Thymus (tissue), 11 donors: ENCODE results near the gene CREB5. TPM values are rescaled to one million over a fixed set of nuclear protein-coding genes. Genes with fewer than 3 reads are reported as not detected.

ENCODE experiments used
- DNase-seq, 9 donors: peaks; one replicate each; pipeline ENCODE4 v3.0.0-alpha.2; 2013; ENCODE audit warnings: low spot score in 9 of 9, low read depth in 6 of 9, missing footprints in 1 of 9
- H3K27ac ChIP-seq, 2 donors: one replicate each; pipeline ENCODE4 v1.5.1; 2013; ENCODE audit warnings: control low read depth in 1 of 2, low read depth in 1 of 2, low read length in 1 of 2, mild to moderate bottlenecking in 1 of 2, moderate library complexity in 1 of 2
- H3K27me3 ChIP-seq, 2 donors: one replicate each; pipeline ENCODE4 v1.5.1; 2013; ENCODE audit warnings: low read length in 1 of 2; ENCODE audit not compliant: control insufficient read depth in 2 of 2, insufficient read depth in 1 of 2
- H3K36me3 ChIP-seq, 2 donors: one replicate each; pipeline ENCODE4 v1.5.1; 2013; ENCODE audit warnings: low read length in 1 of 2, mild to moderate bottlenecking in 1 of 2, moderate library complexity in 1 of 2; ENCODE audit not compliant: control insufficient read depth in 2 of 2, insufficient read depth in 2 of 2
- H3K4me1 ChIP-seq, 2 donors: one replicate each; pipeline ENCODE4 v1.5.1; 2013; ENCODE audit warnings: low read length in 2 of 2; ENCODE audit not compliant: control insufficient read depth in 2 of 2, insufficient read depth in 2 of 2
- H3K4me3 ChIP-seq, 2 donors: one replicate each; pipeline ENCODE4 v1.5.1; 2013; ENCODE audit warnings: low read length in 2 of 2, control low read depth in 1 of 2, mild to moderate bottlenecking in 1 of 2
- H3K9me3 ChIP-seq, 2 donors: one replicate each; pipeline ENCODE4 v1.5.1; 2013; ENCODE audit warnings: low read length in 1 of 2, mild to moderate bottlenecking in 1 of 2; ENCODE audit not compliant: control insufficient read depth in 2 of 2, insufficient read depth in 1 of 2
- WGBS: extraction: QIAGEN DNeasy Blood & Tissue Kit; methylation state at CpG from one replicate; pipeline ENCODE4 v1.1.7; 2013; 5-methylcytosine and 5-hydroxymethylcytosine counted together
- polyA plus RNA-seq: library from polyadenylated mRNA; stranded (reverse); fragments of 200-250 nt; gene quantifications from one replicate; pipeline ENCODE4 v1.2.3, GENCODE V29; 2013
- total RNA-seq: library from RNA; stranded (reverse); fragments of 120-200 nt; gene quantifications from one replicate; pipeline ENCODE4 v1.2.4, GENCODE V29; 2013
- donor health status: healthy.

Gene CREB5
- total and polyA plus RNA-seq, 2 donors: 1.1 to 5.4 TPM

DNA sequence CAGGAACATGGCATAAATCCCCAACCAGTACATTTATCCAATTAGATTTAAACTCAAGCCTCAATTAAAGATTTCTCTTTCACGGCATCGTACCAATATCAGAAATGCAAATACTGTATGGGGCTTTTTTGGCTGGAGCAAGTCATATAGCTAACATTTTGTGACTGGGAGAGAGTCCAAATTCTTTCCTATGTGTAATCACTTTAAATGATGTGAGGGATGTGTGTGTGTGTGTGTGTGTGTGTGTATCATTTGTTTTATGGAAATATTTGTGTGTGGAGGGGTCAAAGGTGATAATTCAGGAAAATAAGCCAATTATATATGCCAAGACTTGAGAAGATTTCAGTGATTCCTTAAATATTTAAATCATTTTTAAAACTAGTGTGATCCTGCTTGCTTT, 349.2 kb downstream of the CREB5 start:
- Histone ChIP-seq H3K4me3 (no peak overlapping the region), H3K36me3 (no peaks in the 10 kb centered on the region), H3K9me3 (no peaks in the 10 kb centered on the region), H3K27me3 (no peaks in the 10 kb centered on the region), H3K4me1 (no peaks in the 10 kb centered on the region), H3K27ac (no peak overlapping the region)
- no peak for DNase-seq
- WGBS: 98% methylated on average over 2 of the region's 2 CpGs

DNA sequence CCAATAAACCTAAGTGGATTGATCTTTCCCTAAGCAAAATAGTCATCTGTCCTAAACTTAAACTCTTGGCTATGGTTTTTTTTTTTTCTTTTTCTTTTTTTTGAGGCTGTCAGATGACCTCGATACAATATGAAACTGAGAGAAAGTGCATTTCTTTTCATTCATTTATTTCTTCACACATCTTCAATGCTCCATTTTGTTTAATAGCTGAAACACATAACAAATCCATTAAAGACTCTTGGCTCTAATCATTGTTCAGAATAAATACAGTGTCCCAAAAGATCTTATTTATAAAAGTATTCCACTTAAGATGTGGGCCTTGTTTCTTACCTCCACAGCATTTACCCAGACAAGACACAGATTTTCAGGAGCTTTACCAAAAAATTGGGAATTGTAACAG, 350.3 kb downstream of the CREB5 start:
- no peaks in the 10 kb centered on the region for H3K27me3 ChIP-seq
- H3K27ac ChIP-seq: no peak overlapping the region
- 96% methylated on average over 1 of the region's 1 CpG for WGBS

GRCh38 chr7:28766359-28766758, 354.0 kb downstream of the CREB5 start:
- no peak overlapping the region for H3K4me3 ChIP-seq
- DNase-seq: no peak
- H3K9me3 ChIP-seq: no peaks in the 10 kb centered on the region
- no peaks in the 10 kb centered on the region for H3K27me3 ChIP-seq
- no peaks in the 10 kb centered on the region for H3K4me1 ChIP-seq
- H3K36me3 ChIP-seq: no peaks in the 10 kb centered on the region
- 93% methylated on average over 4 of the region's 4 CpGs for WGBS
- H3K27ac ChIP-seq: no peak overlapping the region

More for the DNA sequence above, 350.3 kb downstream of the CREB5 start:
- Histone ChIP-seq H3K36me3 (no peaks in the 10 kb centered on the region), H3K4me1 (no peaks in the 10 kb centered on the region), H3K9me3 (no peaks in the 10 kb centered on the region), H3K4me3 (no peak overlapping the region)
- no peak for DNase-seq

DNA sequence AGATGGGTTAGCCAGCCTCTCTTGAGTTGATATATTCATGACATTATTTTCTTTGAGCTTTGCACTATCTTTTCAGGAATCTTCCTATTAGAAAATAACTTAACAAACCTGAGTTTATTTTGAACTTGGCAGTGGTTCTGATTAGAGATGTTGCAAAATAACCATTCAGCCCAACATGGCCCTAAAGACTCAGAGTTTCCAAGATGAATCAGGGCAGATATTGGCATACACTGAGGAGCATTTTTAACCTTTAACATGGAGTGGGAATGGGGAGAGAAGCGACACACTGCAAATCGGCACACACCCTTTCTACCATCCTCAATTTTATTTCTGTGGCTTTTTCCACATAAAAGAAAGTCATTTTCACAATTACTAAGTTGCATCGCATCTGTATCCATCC, 355.0 kb downstream of the CREB5 start:
- 92% methylated on average over 3 of the region's 3 CpGs for WGBS
- H3K4me1 ChIP-seq: peaks cover 0 to 2% of the 10 kb centered on the region in 2 donors
- H3K27me3 ChIP-seq: no peaks in the 10 kb centered on the region
- DNase-seq: no peak
- no peaks in the 10 kb centered on the region for H3K9me3 ChIP-seq
- H3K27ac ChIP-seq: no peak overlapping the region
- H3K36me3 ChIP-seq: no peaks in the 10 kb centered on the region
- H3K4me3 ChIP-seq: no peak overlapping the region

GRCh38 chr7:28768577-28769147, 356.3 kb downstream of the CREB5 start:
- no peaks in the 10 kb centered on the region for H3K9me3 ChIP-seq
- H3K27ac ChIP-seq: no peak overlapping the region
- DNase-seq: no peak
- peaks cover 0 to 2% of the 10 kb centered on the region in 2 donors for H3K4me1 ChIP-seq
- WGBS: 97% methylated on average over 1 of the region's 1 CpG
- H3K4me3 ChIP-seq: no peak overlapping the region
- H3K36me3 ChIP-seq: no peaks in the 10 kb centered on the region
- H3K27me3 ChIP-seq: no peaks in the 10 kb centered on the region

DNA sequence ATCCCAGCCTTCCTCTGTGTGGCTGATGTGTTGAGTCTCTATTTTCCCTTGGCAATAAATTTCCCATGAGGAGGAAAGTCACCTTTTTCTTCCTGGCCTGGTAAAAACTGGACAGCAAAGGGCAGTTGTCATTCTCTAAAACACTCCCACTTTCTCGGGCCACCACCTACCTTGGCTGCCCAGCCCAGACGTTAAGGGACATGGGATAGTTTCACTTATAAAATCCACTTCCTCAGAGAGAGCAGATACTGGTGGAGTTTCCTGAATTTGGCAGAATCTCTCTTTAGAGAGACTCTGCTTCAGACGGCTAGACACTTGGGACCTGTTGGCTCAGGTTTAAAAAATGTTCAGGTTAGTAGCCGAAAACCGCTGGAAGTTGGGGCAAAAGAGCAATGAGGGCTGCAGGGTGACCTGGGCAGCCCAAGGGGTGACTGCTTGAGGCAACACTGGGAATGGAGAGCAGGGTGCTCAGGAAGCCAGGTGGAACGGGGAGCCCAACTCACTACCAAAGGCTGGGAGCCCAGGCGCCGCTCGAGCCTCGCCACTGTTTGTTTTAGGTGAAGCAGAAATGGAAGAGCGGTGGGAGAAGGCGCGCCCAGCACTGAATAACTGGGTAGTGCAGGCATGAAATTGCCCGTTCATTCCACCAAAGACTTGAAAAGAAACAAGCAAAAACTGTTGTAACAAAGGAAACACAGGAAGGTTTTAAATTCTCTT, 359.7 kb downstream of the CREB5 start:
- no peak for DNase-seq
- Histone ChIP-seq H3K36me3 (no peaks in the 10 kb centered on the region), H3K4me3 (no peak overlapping the region), H3K9me3 (no peaks in the 10 kb centered on the region), H3K27ac (no peak overlapping the region), H3K27me3 (no peaks in the 10 kb centered on the region), H3K4me1 (peaks cover 0 to 2% of the 10 kb centered on the region in 2 donors)
- WGBS: 90% methylated on average over 14 of the region's 14 CpGs

GRCh38 chr7:28773423-28774145, 361.3 kb downstream of the CREB5 start:
- H3K4me3 ChIP-seq: no peak overlapping the region
- 96% methylated on average over 6 of the region's 6 CpGs for WGBS
- no peak for DNase-seq
- H3K9me3 ChIP-seq: no peaks in the 10 kb centered on the region
- H3K4me1 ChIP-seq: peaks cover 0 to 2% of the 10 kb centered on the region in 2 donors
- no peak overlapping the region for H3K27ac ChIP-seq
- H3K27me3 ChIP-seq: no peaks in the 10 kb centered on the region
- H3K36me3 ChIP-seq: no peaks in the 10 kb centered on the region

DNA sequence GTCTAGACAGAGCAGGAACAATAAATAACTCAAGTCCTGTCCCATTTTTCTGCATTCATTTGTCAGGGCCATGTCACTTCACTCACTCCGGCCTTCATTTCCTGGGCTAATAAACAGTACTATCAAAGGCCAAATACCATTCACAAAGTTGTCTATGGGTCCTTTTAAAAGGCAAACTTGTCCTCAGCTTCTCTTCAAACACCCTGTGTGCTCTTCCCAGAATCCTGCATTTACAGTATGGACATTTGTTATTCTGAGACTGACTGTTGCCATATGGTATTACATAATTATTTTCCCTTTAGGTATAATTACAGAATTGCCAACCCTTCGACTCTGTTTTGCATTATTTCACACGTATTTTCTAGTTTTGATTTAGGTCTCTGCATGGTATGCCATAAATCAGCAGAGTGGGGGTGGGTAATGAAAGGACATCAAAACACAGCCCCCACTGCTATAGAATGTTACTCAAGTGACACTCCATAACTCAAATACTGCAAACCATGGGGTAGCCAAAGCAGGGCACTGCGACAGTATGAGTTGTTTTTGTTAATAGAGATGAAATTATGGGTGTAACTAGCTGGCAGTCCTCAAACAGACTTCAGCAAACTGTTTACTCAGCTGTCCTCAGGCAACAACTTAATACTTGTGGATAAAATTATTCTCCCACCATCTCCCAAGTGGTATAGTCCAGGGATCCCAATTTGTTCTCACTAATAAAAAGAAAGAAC, 362.1 kb downstream of the CREB5 start:
- Histone ChIP-seq H3K9me3 (no peaks in the 10 kb centered on the region), H3K27ac (no peak overlapping the region), H3K4me3 (no peak overlapping the region), H3K27me3 (no peaks in the 10 kb centered on the region), H3K36me3 (no peaks in the 10 kb centered on the region), H3K4me1 (peaks cover 0 to 2% of the 10 kb centered on the region in 2 donors)
- WGBS: 94% methylated on average over 4 of the region's 4 CpGs
- DNase-seq: no peak
